HG03378 (cell line): ENCODE measurements around the gene PCBP3.

Experiments used
- ATAC-seq: cut with Tn5 transposase; IDR thresholded peaks from one replicate; pipeline ENCODE4 v1.9.1; 2021; ENCODE audit warnings: mild to moderate bottlenecking, moderate library complexity; ENCODE audit not compliant: unreplicated experiment

PCBP3 gene

GRCh38 chr21:45723049-45723958, 79.8 kb downstream of the PCBP3 start:
- no peak for ATAC-seq

- no peak for ATAC-seq
Measured at GRCh38 chr21:45724345-45724961, 80.9 kb downstream of the PCBP3 start.

- no peak for ATAC-seq
Measured at GRCh38 chr21:45724994-45725843, 81.7 kb downstream of the PCBP3 start.

GRCh38 chr21:45725844-45726200, 82.3 kb downstream of the PCBP3 start:
- no peak for ATAC-seq

- no peak for ATAC-seq
Measured at GRCh38 chr21:45726438-45726837, 82.9 kb downstream of the PCBP3 start.

- no peak for ATAC-seq
Measured at GRCh38 chr21:45727390-45727789, 83.9 kb downstream of the PCBP3 start.

- no peak for ATAC-seq
Measured at GRCh38 chr21:45735259-45736000, 91.9 kb downstream of the PCBP3 start.

- ATAC-seq: no peak
Measured at GRCh38 chr21:45736042-45736689, 92.6 kb downstream of the PCBP3 start.

- no peak for ATAC-seq
Measured at GRCh38 chr21:45736690-45737484, 93.4 kb downstream of the PCBP3 start.

- no peak for ATAC-seq
Measured at GRCh38 chr21:45737485-45738166, 94.1 kb downstream of the PCBP3 start.

- ATAC-seq: no peak
Measured at GRCh38 chr21:45739218-45740087, 95.9 kb downstream of the PCBP3 start.

- no peak for ATAC-seq
Measured at GRCh38 chr21:45740088-45740440, 96.5 kb downstream of the PCBP3 start.

- no peak for ATAC-seq
Measured at GRCh38 chr21:45740491-45741357, 97.2 kb downstream of the PCBP3 start.

GRCh38 chr21:45741691-45742090, 98.2 kb downstream of the PCBP3 start:
- ATAC-seq: no peak

- no peak for ATAC-seq
Measured at GRCh38 chr21:45742247-45742646, 98.7 kb downstream of the PCBP3 start.

GRCh38 chr21:45745256-45745655, 101.7 kb downstream of the PCBP3 start:
- ATAC-seq: no peak

- no peak for ATAC-seq
Measured at GRCh38 chr21:45747233-45747766, 103.8 kb downstream of the PCBP3 start.
